Karpas-422 (cell line): Measurements from ENCODE around the gene ZNG1F. TPM values are rescaled to one million over a fixed set of nuclear protein-coding genes. Genes with fewer than 3 reads are reported as not detected.
"Not testable (repeated sequence)": the region's sequence is repeated elsewhere in the genome, so short reads cannot be mapped to it uniquely, and the experiment has no call there.

Experiments used
- DNase-seq: peaks from one replicate; pipeline ENCODE4 v3.0.0-alpha.2; 2015
- H2AFZ ChIP-seq: fragments of 200-600 bp; sonication (generic); 2 replicates; pipeline ENCODE4 v1.6.1; 2014; ENCODE audit warnings: antibody characterized with exemption, low read length, mixed read lengths
- H3K27ac ChIP-seq: fragments of 200-600 bp; sonication (generic); 2 replicates; pipeline ENCODE4 v1.5.1; 2014; ENCODE audit warnings: mild to moderate bottlenecking, low read length, moderate library complexity
- H3K27me3 ChIP-seq: fragments of 200-600 bp; sonication (generic); 2 replicates; pipeline ENCODE4 v1.6.1; 2014; ENCODE audit warnings: low read length, mixed read lengths
- H3K36me3 ChIP-seq: fragments of 200-600 bp; sonication (generic); 2 replicates; pipeline ENCODE4 v1.6.1; 2014; ENCODE audit warnings: low read length, mixed read lengths; ENCODE audit not compliant: insufficient read depth
- H3K4me1 ChIP-seq: fragments of 200-600 bp; sonication (generic); 2 replicates; pipeline ENCODE4 v1.6.1; 2014; ENCODE audit warnings: mild to moderate bottlenecking, low read length, mixed read lengths
- H3K4me2 ChIP-seq: fragments of 200-600 bp; sonication (generic); 2 replicates; pipeline ENCODE4 v1.6.1; 2014; ENCODE audit warnings: low read length, low read depth, mild to moderate bottlenecking; ENCODE audit not compliant: poor library complexity, severe bottlenecking
- H3K4me3 ChIP-seq: fragments of 200-600 bp; sonication (generic); 2 replicates; pipeline ENCODE4 v1.5.1; 2014; ENCODE audit warnings: mild to moderate bottlenecking, antibody characterized with exemption, low read length, mixed read lengths
- H3K79me2 ChIP-seq: fragments of 200-600 bp; sonication (generic); 2 replicates; pipeline ENCODE4 v1.6.1; 2014; ENCODE audit warnings: mild to moderate bottlenecking, low read length, mixed read lengths
- H3K9ac ChIP-seq: fragments of 200-600 bp; sonication (generic); 2 replicates; pipeline ENCODE4 v1.6.0; 2014; ENCODE audit warnings: low read length
- H3K9me2 ChIP-seq: fragments of 200-600 bp; sonication (generic), shearing (Covaris generic); replicated peaks from 2 replicates; pipeline ENCODE4 v1.6.0; 2014; ENCODE audit warnings: mild to moderate bottlenecking, low read length, moderate library complexity; ENCODE audit not compliant: insufficient read depth
- H3K9me3 ChIP-seq: fragments of 300-700, 200-600 bp; sonication (generic); 2 replicates; pipeline ENCODE4 v1.6.1; 2014; ENCODE audit warnings: low read length, mixed read lengths
- H4K20me1 ChIP-seq: fragments of 200-600 bp; sonication (generic); 2 replicates; pipeline ENCODE4 v1.6.1; 2014; ENCODE audit warnings: mild to moderate bottlenecking, antibody characterized with exemption, low read length, low read depth; ENCODE audit not compliant: insufficient read depth
- small RNA-seq: library from RNA; depleted of rRNA; stranded (forward); fragments of <200 nt; gene quantifications from one replicate; pipeline ENCODE3, GENCODE V24; 2014
- total RNA-seq: library from RNA; depleted of rRNA; stranded (reverse); fragments of >200 nt; shearing (Covaris generic); gene quantifications from 2 replicates; pipeline ENCODE4 v1.2.3, GENCODE V29; 2014; ENCODE audit warnings: low replicate concordance; rRNA removed

ZNG1F gene
- total RNA-seq, 1 experiment from 2014 or later: 22.4 TPM

- H3K27ac ChIP-seq, H4K20me1 ChIP-seq, H3K4me2 ChIP-seq, H3K36me3 ChIP-seq, H3K27me3 ChIP-seq, H3K9ac ChIP-seq, H3K4me1 ChIP-seq, H3K4me3 ChIP-seq, H2AFZ ChIP-seq, H3K9me3 ChIP-seq, H3K79me2 ChIP-seq, H3K9me2 ChIP-seq: not testable (repeated sequence)
- DNase-seq: peak; percentile 31
Observed at GRCh38 chr9:41087157-41087780, 101.8 kb downstream of the ZNG1F start.

- H3K4me3 ChIP-seq, H3K4me2 ChIP-seq, DNase-seq, H3K27ac ChIP-seq, H3K9me2 ChIP-seq, H3K27me3 ChIP-seq, H3K4me1 ChIP-seq, H3K36me3 ChIP-seq, H2AFZ ChIP-seq, H3K79me2 ChIP-seq, H3K9me3 ChIP-seq, H3K9ac ChIP-seq, H4K20me1 ChIP-seq: not testable (repeated sequence)
Observed at GRCh38 chr9:41086685-41087084, 102.4 kb downstream of the ZNG1F start.

GRCh38 chr9:41086215-41086614 is 102.9 kb downstream of the ZNG1F start:
- H3K9me2 ChIP-seq, H3K4me3 ChIP-seq, H2AFZ ChIP-seq, H3K27ac ChIP-seq, H3K4me2 ChIP-seq, H4K20me1 ChIP-seq, H3K4me1 ChIP-seq, H3K36me3 ChIP-seq, H3K27me3 ChIP-seq, H3K79me2 ChIP-seq, H3K9ac ChIP-seq, H3K9me3 ChIP-seq: not testable (repeated sequence)
- peak; percentile 38 for DNase-seq

- not testable (repeated sequence) for H2AFZ ChIP-seq, DNase-seq, H3K36me3 ChIP-seq, H3K9me2 ChIP-seq, H3K9me3 ChIP-seq, H3K4me1 ChIP-seq, H4K20me1 ChIP-seq, H3K27me3 ChIP-seq, H3K4me3 ChIP-seq, H3K79me2 ChIP-seq, H3K9ac ChIP-seq, H3K27ac ChIP-seq, H3K4me2 ChIP-seq
Observed at GRCh38 chr9:41082358-41082757, 106.8 kb downstream of the ZNG1F start.

Small RNA genes within 50 kb of the gene (small RNA-seq; reads per million reads assigned to genes)
- not detected for gene MIR4477A
- gene RNA5SP530: not detected

Other genes with a start within 250 kb of the ZNG1F start
- 0.30 and 1.5 TPM in 2 replicates for gene FOXD4L6, start 60.6 kb downstream of the ZNG1F start, total RNA-seq